Activated naive CD8-positive, alpha-beta T cell treated with anti-CD3 and anti-CD28 coated beads, Interleukin-2, amount 50 U/mL, for 24 hours (primary cell): ENCODE data around the gene SLC37A1.
A peak's percentile ranks its signal among the peaks of the same experiment; 100 is the strongest.

Experiments
- ATAC-seq: fragments of 150-1000 bp; cut with Tn5 transposase; one replicate; pipeline ENCODE4 v1.10.0; 2021
- DNase-seq: peaks from one replicate; pipeline ENCODE4 v3.0.0; 2021
- H3K27ac Mint-ChIP-seq: one replicate; pipeline ENCODE4 v1.8.0; 2021; ENCODE audit warnings: mild to moderate bottlenecking, mixed read lengths
- H3K27me3 Mint-ChIP-seq: one replicate; pipeline ENCODE4 v1.8.0; 2021; ENCODE audit warnings: mixed read lengths
- H3K36me3 Mint-ChIP-seq: one replicate; pipeline ENCODE4 v1.8.0; 2021; ENCODE audit warnings: low read depth, mixed read lengths
- H3K4me1 Mint-ChIP-seq: one replicate; pipeline ENCODE4 v1.8.0; 2021; ENCODE audit warnings: mixed read lengths
- H3K4me3 Mint-ChIP-seq: one replicate; pipeline ENCODE4 v1.8.0; 2021; ENCODE audit warnings: mild to moderate bottlenecking, moderate library complexity, mixed read lengths
- H3K9me3 Mint-ChIP-seq: one replicate; pipeline ENCODE4 v1.8.0; 2021; ENCODE audit warnings: mixed read lengths

SLC37A1 gene

DNA sequence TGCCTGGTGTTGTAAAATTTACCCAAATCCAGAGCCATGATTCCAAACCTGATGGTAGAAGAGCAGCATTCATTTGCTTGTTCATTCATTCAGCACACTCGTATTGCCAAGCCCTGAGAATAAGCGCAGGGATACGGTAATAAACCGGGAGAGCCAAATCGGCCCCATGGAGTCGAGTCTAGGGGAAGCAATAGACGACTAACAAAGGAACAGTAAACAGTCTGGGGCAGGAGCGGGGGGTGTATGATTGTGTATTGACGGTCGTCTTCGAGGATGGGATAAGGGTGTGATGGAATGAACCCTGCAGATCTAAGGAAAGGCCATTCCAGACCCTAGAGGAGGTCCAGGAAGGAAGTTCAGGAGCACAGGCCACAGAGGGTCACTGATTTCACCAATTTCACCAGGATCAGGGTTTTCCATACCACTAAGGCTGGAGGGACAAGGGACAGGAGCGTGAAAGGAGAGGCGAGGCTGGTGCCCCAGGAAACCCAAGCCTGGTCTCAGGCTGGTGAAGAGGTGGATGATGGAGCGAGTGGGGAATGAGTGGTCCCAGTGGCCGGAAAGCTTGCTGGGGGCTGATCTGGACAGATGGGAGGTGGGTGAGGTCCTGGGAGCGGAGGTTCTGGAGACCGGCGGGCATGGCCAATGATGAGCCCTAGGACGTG, 78.6 kb downstream of the SLC37A1 start:
- no peak overlapping the region for H3K4me3 Mint-ChIP-seq
- peaks cover 12% of the 10 kb centered on the region for H3K4me1 Mint-ChIP-seq
- no peaks in the 10 kb centered on the region for H3K36me3 Mint-ChIP-seq
- ATAC-seq (no peak), DNase-seq (no peak)
- H3K27ac Mint-ChIP-seq: no peak overlapping the region
- H3K27me3 Mint-ChIP-seq: no peaks in the 10 kb centered on the region
- no peaks in the 10 kb centered on the region for H3K9me3 Mint-ChIP-seq

DNA sequence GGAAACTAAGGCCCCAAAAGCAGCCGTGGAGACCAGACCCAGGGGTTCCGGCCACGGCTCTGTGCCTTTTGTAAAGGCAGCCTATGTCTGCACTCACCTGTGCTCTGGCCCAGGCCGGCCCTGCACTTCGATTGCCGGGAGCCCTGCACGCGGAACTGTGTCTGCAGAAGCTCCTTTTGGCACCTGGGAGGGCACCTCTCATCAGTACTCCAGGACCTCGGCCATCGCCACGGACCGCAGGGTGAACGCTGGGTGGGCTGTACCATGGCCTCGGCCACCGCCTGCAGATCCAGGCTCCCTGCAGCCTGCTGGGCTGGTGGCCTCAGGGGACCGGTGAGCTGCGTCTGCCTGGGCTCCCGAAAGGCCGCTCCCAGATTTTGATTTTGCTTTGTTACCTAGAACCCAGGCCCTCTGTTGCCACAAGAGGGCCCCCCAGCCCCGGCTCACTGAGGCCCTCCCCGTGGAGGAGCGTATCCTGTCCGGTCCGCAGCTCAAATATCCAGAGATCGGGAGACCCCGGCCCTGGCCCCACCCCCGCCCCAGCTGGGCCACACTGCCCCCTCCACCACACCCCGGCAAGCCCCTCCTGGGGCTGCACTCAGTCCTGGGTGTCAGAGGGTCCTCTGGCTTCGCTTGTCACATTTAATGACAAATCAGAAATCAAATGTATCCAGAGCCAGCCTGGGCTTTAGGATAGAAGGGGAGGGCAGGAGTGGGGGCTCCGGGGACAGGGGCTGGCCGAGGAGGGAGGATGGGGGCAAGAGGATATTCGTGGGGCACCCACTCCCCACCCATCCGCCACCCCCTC, 79.6 kb downstream of the SLC37A1 start:
- peak; percentile 86 for ATAC-seq

DNA sequence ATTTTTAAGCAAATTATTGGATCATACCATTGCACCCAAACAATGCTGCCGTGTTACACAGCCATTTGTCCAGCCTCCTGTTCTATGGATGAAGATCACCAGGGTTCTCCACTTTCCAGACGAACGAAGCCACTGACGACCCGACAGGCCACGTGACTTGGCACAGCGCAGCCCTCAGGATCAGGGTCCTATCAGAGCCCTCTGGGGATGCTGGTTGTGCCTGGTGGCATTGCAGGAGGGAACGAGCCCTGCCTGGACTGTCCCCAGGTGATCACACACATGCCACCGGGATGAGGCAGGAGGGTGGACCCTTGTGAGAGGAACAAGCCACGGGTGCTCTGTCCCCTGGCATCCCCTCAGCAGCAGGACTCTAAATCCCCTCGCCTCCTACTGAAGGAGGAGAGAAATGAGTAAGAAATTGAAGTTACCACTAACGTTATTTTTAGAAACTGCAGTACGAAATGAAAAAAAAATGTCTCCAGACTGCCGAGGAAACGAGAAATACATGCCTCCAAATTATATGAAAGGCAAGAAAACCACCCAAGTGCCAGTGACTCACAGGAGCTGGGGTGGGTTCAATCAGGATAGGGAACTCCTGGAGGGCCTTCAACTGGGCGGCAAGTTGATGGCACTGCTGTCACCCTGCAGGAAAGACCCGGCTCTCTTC, 81.1 kb downstream of the SLC37A1 start:
- DNase-seq (no peak), ATAC-seq (no peak)
- Mint-ChIP-seq H3K4me3 (no peak overlapping the region), H3K4me1 (peaks cover 12% of the 10 kb centered on the region), H3K36me3 (no peaks in the 10 kb centered on the region), H3K9me3 (no peaks in the 10 kb centered on the region), H3K27me3 (no peaks in the 10 kb centered on the region), H3K27ac (no peak overlapping the region)

More for the DNA sequence above, 79.6 kb downstream of the SLC37A1 start:
- peaks cover 12% of the 10 kb centered on the region for H3K4me1 Mint-ChIP-seq
- H3K9me3 Mint-ChIP-seq: no peaks in the 10 kb centered on the region
- H3K27ac Mint-ChIP-seq: no peak overlapping the region
- peak; percentile 75 for DNase-seq
- no peaks in the 10 kb centered on the region for H3K27me3 Mint-ChIP-seq
- H3K36me3 Mint-ChIP-seq: no peaks in the 10 kb centered on the region
- H3K4me3 Mint-ChIP-seq: no peak overlapping the region

DNA sequence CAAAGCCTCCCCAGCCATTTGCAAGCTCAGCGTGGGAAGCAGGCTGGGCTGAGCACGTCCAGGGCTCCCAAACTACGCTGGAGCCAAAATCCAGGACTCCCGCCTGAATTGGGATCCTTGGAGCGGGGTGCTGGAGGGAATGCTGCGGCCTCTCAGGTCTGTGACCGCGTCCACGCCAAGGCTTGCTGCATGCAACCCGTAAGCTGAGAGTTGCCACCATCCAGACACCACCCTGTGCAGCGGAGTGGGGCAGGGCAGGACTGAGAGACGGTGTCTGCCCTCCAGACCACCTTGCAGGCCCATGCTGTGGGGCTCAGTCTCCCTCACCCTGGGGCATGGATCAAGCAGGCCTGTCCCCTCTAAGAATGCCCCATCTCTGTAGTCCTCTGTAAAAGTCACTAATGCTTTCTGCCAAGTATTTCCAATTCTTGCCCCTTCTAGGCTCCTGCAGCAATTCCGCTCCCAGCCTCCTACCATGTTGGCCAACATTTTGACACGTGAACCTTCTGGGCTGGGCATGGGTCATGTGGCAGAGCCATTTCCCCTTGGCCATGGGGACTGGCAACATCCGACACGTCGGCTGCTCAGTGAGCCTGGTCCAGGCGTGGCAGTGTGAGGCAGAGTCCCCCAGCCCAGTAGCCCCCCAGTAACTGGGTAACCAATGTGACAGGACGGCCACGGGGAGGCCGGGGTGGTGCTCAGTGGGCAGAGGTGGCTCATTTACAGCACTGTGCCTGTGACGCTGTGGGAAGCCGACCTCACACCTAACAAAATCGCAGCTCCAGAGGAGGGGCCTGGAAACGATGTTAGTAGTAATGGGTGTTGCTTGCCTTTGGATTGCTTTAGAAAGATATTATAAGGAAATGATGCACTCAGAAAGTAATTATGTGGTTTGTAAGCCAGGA, 81.9 kb downstream of the SLC37A1 start:
- H3K27ac Mint-ChIP-seq: no peak overlapping the region
- DNase-seq: no peak
- no peaks in the 10 kb centered on the region for H3K9me3 Mint-ChIP-seq
- peaks cover 12% of the 10 kb centered on the region for H3K4me1 Mint-ChIP-seq
- no peaks in the 10 kb centered on the region for H3K36me3 Mint-ChIP-seq
- ATAC-seq: no peak
- no peak overlapping the region for H3K4me3 Mint-ChIP-seq
- H3K27me3 Mint-ChIP-seq: no peaks in the 10 kb centered on the region

DNA sequence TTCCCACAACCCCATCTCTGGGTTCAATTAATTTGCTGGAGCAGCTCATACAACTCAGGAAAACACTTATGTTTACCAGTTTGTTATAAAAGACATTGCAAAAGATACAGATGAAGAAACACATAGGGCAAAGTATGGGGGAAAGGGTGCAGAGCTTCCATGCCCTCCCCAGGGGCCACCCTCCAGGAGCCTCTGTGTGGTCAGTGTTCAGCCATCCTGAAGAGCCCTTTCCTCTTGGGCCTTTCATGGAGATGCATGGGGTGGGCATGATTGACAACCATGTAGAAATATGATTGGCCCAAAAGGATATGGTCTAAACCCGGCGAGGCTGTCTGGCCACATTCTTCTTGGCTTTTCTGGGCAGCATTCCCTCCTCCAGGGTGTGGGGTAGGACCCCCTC, 83.0 kb downstream of the SLC37A1 start:
- Mint-ChIP-seq H3K36me3 (no peaks in the 10 kb centered on the region), H3K4me1 (peaks cover 2% of the 10 kb centered on the region), H3K27me3 (no peaks in the 10 kb centered on the region), H3K4me3 (no peak overlapping the region), H3K27ac (no peak overlapping the region), H3K9me3 (no peaks in the 10 kb centered on the region)
- no peak for DNase-seq
- ATAC-seq: no peak

DNA sequence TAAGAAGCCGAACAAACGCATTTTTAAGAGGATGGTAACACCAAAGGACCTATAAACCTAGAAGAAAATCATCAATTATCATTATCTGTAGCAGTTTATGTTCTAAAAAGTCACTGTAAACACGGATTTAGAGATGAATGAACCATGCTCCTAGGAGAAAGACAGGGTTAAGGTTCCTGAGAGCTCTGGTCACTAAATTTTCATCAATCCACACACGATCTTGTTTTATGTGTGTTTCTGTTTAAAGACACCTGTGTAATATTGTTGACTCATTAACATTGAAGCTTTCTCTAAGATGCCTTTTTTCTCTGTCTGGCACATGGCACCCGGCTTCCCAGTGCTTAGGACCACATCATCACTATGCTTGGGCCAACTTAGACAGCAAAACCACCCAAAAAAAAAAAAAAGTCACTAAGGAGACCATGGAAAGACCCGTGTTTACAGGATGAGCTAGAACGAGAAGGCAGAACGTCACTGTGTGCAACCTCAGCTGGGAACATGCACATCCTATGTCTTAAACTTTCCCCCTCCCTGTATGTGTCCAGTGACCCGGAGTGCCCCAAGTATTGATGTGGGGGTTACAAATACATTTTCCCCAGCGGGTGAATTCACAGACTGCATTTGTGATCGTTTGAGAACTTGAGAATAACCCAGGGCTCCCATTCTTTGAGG, 84.0 kb downstream of the SLC37A1 start:
- Mint-ChIP-seq H3K27me3 (no peaks in the 10 kb centered on the region), H3K9me3 (no peaks in the 10 kb centered on the region), H3K4me3 (no peak overlapping the region), H3K4me1 (no peaks in the 10 kb centered on the region), H3K36me3 (no peaks in the 10 kb centered on the region), H3K27ac (no peak overlapping the region)
- ATAC-seq (no peak), DNase-seq (no peak)

DNA sequence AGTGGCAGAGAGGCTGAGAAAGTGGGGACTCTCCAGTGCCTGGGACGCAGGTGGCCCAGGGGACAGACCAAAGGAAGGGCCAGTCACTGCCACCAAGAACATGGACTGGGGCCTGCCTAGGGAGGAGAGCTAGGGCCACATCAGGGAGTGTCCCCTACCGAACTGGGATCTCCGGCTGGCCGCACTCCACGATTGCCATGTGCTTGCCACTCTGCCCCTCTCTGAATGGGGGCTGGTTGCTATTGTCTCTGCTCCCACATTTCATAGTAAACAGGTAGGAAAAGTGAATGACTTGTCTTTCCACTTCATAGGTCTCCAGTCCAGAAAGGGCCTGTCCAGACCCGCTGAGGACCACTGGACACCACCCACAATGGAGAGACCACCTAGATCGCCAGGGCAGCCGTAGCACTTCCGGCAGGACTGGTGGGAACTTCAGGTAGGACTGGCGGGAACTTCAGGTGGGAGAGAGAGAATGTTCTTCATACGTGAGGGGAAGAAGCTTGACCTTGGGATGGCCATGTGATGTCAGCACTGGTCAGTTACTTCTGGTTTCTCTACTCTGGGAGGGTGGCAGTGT, 84.6 kb downstream of the SLC37A1 start:
- H3K27ac Mint-ChIP-seq: no peak overlapping the region
- H3K36me3 Mint-ChIP-seq: no peaks in the 10 kb centered on the region
- no peaks in the 10 kb centered on the region for H3K4me1 Mint-ChIP-seq
- H3K4me3 Mint-ChIP-seq: no peak overlapping the region
- ATAC-seq: no peak
- H3K9me3 Mint-ChIP-seq: no peaks in the 10 kb centered on the region
- H3K27me3 Mint-ChIP-seq: no peaks in the 10 kb centered on the region
- DNase-seq: no peak

DNA sequence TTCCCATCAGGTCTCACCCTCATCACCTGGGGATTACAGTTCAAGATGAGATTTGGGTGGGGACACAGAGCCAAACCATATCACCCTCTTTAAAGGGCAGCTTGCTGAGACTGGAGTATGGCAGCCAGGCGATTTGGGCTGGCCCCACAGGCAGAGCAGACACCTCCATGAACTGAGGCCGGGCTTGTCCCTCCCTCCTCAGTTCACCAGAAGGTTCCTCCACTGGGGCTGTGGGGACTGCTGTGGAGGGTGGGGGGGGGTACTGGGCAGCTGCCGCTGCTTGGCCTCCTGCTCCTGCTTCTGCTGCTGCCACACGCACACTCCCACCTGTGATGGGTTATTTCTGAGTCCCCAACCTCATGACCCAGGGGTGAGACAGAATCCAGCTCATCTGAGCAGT, 85.8 kb downstream of the SLC37A1 start:
- DNase-seq (no peak), ATAC-seq (no peak)
- no peak overlapping the region for H3K4me3 Mint-ChIP-seq
- H3K9me3 Mint-ChIP-seq: peaks cover 3% of the 10 kb centered on the region
- no peaks in the 10 kb centered on the region for H3K27me3 Mint-ChIP-seq
- no peaks in the 10 kb centered on the region for H3K4me1 Mint-ChIP-seq
- no peak overlapping the region for H3K27ac Mint-ChIP-seq
- no peaks in the 10 kb centered on the region for H3K36me3 Mint-ChIP-seq

DNA sequence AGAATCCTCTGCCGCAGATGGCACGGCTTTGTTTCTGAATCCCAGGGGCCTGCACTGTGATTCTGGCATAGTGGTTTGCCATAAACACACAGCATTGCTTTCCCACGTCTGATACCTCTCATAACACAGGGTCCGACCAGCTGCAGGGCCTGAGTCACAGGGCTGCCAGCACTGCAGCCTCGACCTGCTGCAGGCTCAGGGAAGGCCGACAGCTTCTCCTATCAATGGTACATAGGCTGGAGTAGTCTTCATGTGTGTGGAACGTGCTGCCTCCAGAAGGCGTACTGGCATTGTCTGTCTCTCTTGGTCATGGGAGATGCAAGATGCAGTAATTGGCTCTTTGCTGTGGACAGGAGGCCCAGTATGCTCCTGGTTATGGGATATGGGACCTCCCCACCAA, 86.3 kb downstream of the SLC37A1 start:
- no peaks in the 10 kb centered on the region for H3K27me3 Mint-ChIP-seq
- no peak overlapping the region for H3K4me3 Mint-ChIP-seq
- no peak for DNase-seq
- no peaks in the 10 kb centered on the region for H3K36me3 Mint-ChIP-seq
- H3K9me3 Mint-ChIP-seq: peaks cover 3% of the 10 kb centered on the region
- H3K27ac Mint-ChIP-seq: no peak overlapping the region
- H3K4me1 Mint-ChIP-seq: no peaks in the 10 kb centered on the region
- no peak for ATAC-seq

DNA sequence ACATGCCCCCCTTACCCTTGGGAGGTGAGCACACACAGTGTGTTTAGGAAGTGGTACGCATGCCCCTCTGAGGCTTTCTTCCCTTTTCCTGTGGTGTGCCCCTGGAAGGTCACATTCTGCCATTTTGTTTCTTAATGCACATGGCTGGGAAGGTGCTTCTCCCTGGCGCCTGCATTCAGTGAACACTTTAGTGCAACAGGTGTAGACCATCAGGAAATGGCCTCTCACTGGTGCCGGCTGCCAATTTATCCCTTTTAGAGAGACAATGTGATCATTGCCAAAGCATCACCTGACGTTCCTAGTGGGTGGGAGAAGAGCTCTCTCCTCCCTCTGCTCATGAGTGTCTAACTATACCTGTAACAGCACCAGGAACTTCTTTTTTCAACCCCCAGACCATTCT, 88.0 kb downstream of the SLC37A1 start:
- no peaks in the 10 kb centered on the region for H3K4me1 Mint-ChIP-seq
- H3K27me3 Mint-ChIP-seq: no peaks in the 10 kb centered on the region
- no peak overlapping the region for H3K27ac Mint-ChIP-seq

DNA sequence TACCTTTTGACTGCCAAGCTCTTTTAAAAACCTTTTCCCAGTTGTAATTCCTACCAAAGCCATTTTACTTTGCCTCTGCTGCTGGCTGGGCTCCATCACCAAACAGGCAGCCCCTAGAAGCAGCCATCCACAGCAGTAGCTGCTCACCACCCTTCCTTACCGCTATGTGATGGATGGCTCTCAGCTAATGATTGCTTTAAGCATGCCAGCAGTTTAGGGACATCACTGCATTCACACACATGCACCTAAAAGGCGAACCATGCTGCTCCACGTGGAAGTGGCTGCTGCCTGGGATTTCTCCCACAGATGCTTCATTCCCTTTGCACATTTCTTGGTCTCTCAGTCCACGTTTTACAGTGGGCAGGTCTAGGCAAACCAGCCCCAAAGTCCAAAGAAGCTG, 93.5 kb downstream of the SLC37A1 start:
- no peak for DNase-seq
- ATAC-seq: no peak
- H3K36me3 Mint-ChIP-seq: no peaks in the 10 kb centered on the region
- H3K27ac Mint-ChIP-seq: no peak overlapping the region
- peaks cover 3% of the 10 kb centered on the region for H3K27me3 Mint-ChIP-seq
- no peak overlapping the region for H3K4me3 Mint-ChIP-seq
- peaks cover 27% of the 10 kb centered on the region for H3K9me3 Mint-ChIP-seq
- peaks cover 10% of the 10 kb centered on the region for H3K4me1 Mint-ChIP-seq

More for the DNA sequence above, 88.0 kb downstream of the SLC37A1 start:
- Mint-ChIP-seq H3K9me3 (peaks cover 15% of the 10 kb centered on the region), H3K4me3 (no peak overlapping the region), H3K36me3 (no peaks in the 10 kb centered on the region)
- no peak for ATAC-seq
- DNase-seq: no peak

DNA sequence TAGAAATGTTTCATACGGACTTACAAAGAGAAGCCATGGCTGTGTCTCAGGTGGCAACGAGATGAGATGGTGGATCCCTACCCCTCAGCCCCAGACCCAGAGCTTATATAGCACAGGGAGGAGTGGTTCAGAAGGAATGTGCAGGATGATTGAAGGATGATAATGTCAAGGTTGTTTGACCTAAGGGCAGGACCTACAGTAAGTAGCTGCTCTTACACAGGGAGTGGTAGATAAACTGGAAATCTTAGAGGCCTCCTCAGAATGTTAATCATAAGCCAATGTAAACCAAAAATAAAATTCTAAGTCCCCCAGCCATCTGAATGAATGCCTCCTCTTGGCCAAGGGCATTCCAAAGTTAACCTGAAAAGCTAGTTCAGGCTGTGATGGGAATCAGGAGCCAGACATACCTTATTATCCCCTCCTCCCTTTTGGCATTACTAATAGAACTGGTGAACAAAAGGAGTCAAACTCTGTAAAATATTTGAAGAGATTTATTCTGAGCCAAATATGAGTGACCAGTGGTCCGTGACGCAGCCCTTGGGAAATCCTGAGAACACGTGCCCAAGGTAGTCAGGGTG, 94.0 kb downstream of the SLC37A1 start:
- Mint-ChIP-seq H3K27ac (no peak overlapping the region), H3K27me3 (peaks cover 3% of the 10 kb centered on the region), H3K4me1 (peaks cover 10% of the 10 kb centered on the region), H3K4me3 (no peak overlapping the region), H3K9me3 (peaks cover 27% of the 10 kb centered on the region), H3K36me3 (no peaks in the 10 kb centered on the region)
- no peak for ATAC-seq
- DNase-seq: no peak

DNA sequence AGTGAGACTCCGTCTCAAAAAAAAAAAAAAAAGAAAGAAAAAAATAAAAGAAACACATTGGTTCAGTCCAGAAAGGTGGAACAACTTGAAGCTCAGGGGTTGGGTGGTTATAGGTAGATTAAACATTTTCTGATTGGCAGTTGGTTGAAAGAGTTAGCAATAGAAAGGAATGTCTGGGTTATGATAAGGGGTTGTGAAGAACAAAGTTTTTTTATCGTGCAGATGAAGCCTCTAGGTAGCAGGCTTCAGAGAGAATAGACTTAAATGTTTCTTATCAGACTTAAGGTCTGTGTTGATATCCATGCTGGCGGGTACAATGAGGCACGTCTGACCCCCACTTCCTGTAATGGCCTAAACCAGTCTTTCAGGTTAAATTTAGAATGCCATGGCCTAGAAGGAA, 94.8 kb downstream of the SLC37A1 start:
- H3K27ac Mint-ChIP-seq: no peak overlapping the region
- peaks cover 27% of the 10 kb centered on the region for H3K9me3 Mint-ChIP-seq
- H3K27me3 Mint-ChIP-seq: peaks cover 3% of the 10 kb centered on the region
- DNase-seq (no peak), ATAC-seq (no peak)
- H3K4me1 Mint-ChIP-seq: peaks cover 10% of the 10 kb centered on the region
- H3K4me3 Mint-ChIP-seq: no peak overlapping the region
- H3K36me3 Mint-ChIP-seq: no peaks in the 10 kb centered on the region
